Gastrocnemius medialis (tissue), 4 donors: ENCODE results near the gene PRR20G.

Source experiments
- POLR2A ChIP-seq, 2 donors: fragments of 450-650 bp; IDR thresholded peaks; one replicate each; pipeline ENCODE4 v1.6.1; 2017; ENCODE audit warnings: antibody characterized with exemption in 2 of 2, mild to moderate bottlenecking in 2 of 2, moderate library complexity in 2 of 2
- TF ChIP-seq, protein P1 (sequence below), 5 experiments: fragments of 450-650 bp in 3 of 5; fragments of 200-600 bp in 2 of 5; sonication (generic) in 2 of 5; IDR thresholded peaks in 4 of 5; conservative IDR thresholded peaks in 1 of 5; 1 replicate in 4 of 5; 2 replicates in 1 of 5; pipeline ENCODE4 v1.5.1; 2016 to 2019; ENCODE audit warnings: antibody characterized with exemption in 5 of 5, mild to moderate bottlenecking in 3 of 5, moderate library complexity in 3 of 5

DNA sequence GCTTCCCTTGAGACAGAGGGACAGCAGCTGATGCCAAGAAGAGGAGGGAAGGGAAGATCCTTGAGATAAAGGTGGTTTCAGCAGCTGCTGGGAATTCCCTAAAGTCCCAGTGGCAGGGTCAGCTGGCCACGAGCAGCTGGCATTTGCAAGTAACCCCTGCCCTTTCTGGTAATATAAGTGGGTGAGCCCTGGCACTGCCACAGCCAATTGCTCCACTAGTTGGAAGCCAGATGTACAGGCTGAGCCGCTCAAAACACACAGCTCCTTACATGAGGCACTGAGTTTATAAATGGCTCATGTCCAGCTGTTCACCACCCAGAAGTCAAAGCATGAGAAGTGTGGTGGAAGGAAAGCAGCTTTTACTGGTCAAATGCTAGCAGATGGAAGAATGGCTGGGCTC is 35.4 kb downstream of the PRR20G start:
- TF ChIP-seq, protein P1, sequence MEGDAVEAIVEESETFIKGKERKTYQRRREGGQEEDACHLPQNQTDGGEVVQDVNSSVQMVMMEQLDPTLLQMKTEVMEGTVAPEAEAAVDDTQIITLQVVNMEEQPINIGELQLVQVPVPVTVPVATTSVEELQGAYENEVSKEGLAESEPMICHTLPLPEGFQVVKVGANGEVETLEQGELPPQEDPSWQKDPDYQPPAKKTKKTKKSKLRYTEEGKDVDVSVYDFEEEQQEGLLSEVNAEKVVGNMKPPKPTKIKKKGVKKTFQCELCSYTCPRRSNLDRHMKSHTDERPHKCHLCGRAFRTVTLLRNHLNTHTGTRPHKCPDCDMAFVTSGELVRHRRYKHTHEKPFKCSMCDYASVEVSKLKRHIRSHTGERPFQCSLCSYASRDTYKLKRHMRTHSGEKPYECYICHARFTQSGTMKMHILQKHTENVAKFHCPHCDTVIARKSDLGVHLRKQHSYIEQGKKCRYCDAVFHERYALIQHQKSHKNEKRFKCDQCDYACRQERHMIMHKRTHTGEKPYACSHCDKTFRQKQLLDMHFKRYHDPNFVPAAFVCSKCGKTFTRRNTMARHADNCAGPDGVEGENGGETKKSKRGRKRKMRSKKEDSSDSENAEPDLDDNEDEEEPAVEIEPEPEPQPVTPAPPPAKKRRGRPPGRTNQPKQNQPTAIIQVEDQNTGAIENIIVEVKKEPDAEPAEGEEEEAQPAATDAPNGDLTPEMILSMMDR (IDR thresholded peaks at IDR 0.05 in 4 of 5, conservative IDR thresholded peaks at IDR 0.05 in 1 of 5), result no peak
- no peak for TF ChIP-seq POLR2A (IDR thresholded peaks at IDR 0.05)
